Heart left ventricle (tissue), 16 donors: ENCODE data around the gene ALDOC. TPM values are rescaled to one million over a fixed set of nuclear protein-coding genes. Genes with fewer than 3 reads are reported as not detected.

ENCODE experiments used
- ATAC-seq, 4 donors: fragments of 200-7000 bp; cut with Tn5 transposase; one replicate each; pipeline ENCODE4 v1.9.1; 2020 to 2022; ENCODE audit warnings: moderate library complexity in 4 of 4, mild to moderate bottlenecking in 3 of 4, moderate number of reproducible peaks in 1 of 4
- DNase-seq, 5 donors: peaks; one replicate each; pipeline ENCODE4 v3.0.0-alpha.2; 2020
- H3K27ac ChIP-seq, 12 donors: fragments of 200-600 bp; sonication (generic) in 4 of 12; one replicate each; pipeline versions ENCODE4 v1.5.0 to v1.8.0; 2016 to 2022; ENCODE audit warnings: mild to moderate bottlenecking in 2 of 12
- H3K27me3 ChIP-seq, 9 donors: fragments of 200-600 bp; sonication (generic) in 2 of 9; one replicate each; pipeline versions ENCODE4 v1.5.1 to v1.8.0; 2016 to 2022; ENCODE audit warnings: mild to moderate bottlenecking in 3 of 9
- H3K36me3 ChIP-seq, 9 donors: fragments of 200-600 bp; sonication (generic) in 2 of 9; one replicate each; pipeline versions ENCODE4 v1.5.0 to v1.8.0; 2018 to 2022; ENCODE audit warnings: mild to moderate bottlenecking in 2 of 9
- H3K4me1 ChIP-seq, 12 donors: fragments of 200-600 bp; sonication (generic) in 4 of 12; one replicate each; pipeline versions ENCODE4 v1.5.0 to v1.8.0; 2016 to 2022; ENCODE audit warnings: mild to moderate bottlenecking in 3 of 12
- H3K4me3 ChIP-seq, 12 donors: fragments of 200-600 bp; sonication (generic) in 4 of 12; one replicate each; pipeline versions ENCODE4 v1.5.0 to v1.8.0; 2017 to 2022; ENCODE audit warnings: mild to moderate bottlenecking in 9 of 12, moderate library complexity in 4 of 12
- H3K9me3 ChIP-seq, 12 donors: fragments of 200-600 bp; sonication (generic) in 4 of 12; one replicate each; pipeline versions ENCODE4 v1.5.0 to v1.8.0; 2016 to 2022; ENCODE audit warnings: mild to moderate bottlenecking in 1 of 12
- POLR2A ChIP-seq, 2 donors: fragments of 450-650 bp; IDR thresholded peaks; one replicate each; pipeline ENCODE4 v1.6.1; 2017; ENCODE audit warnings: antibody characterized with exemption in 2 of 2, mild to moderate bottlenecking in 2 of 2, moderate library complexity in 2 of 2
- WGBS, 4 donors: extraction: QIAGEN DNeasy Blood & Tissue Kit in 2 of 4; methylation state at CpG; one replicate each; pipeline versions ENCODE4 v1.1.5 to v1.1.7; 2013 to 2018; 5-methylcytosine and 5-hydroxymethylcytosine counted together
- intact Hi-C, 10 donors: fragments of 100-400 bp; cut with DNase I; formaldehyde crosslinking; loops; one replicate each; pipeline versions ENCODE4 v1.11.1 to v1.14.2; 2022
- polyA plus RNA-seq, 2 donors: library from polyadenylated mRNA; stranded (reverse); fragments of 200-250 nt; gene quantifications; one replicate each; pipeline ENCODE4 v1.2.3, GENCODE V29; 2013
- total RNA-seq, 9 donors: library from RNA; depleted of rRNA in 2 of 9; stranded (reverse); fragments of >200 nt in 2 of 9; fragmentation: NEBNext Ultra II Directional in 3 of 9; extraction: Animal tissue kit (Norgen Biotek cat#: 25700) in 3 of 9; gene quantifications; one replicate each; pipeline versions ENCODE4 v1.1.0 to v1.2.4, GENCODE V29; 2016 to 2023
- TF ChIP-seq, protein P1 (sequence below), 12 donors: fragments of 200-600 bp; sonication (generic) in 4 of 12; IDR thresholded peaks; one replicate each; pipeline versions ENCODE4 v1.5.0 to v1.8.0; 2018 to 2022; ENCODE audit warnings: antibody characterized with exemption in 12 of 12, mild to moderate bottlenecking in 5 of 12
- donor health status: ischemic (EF 13 %, LVEDD 7.1; RV severe dilation, severe dysfunction).
- donor health status: healthy with polysubstance abuse.
- donor health status: DM: no; HTN: yes; CAD: no.
- donor health status: DM: no; HTN: no; CAD: no.
- donor health status: ischemic (EF 25% LVEDD 6.9; RV normal size, moderate dysfunction).
- donor health status: ischemic (EF 25% LVEDD 5.7; RV mildly dilated, moderate dysfunction).
- donor health status: healthy.
- donor health status: DM: yes; HTN: yes; CAD: no.
- donor health status: ischemic (EF 35%, LVEDD 5.7; RV mildly dilated, moderate dysfunction).
- donor health status: nonischemic (EF 11% LVEDD 7.7; RV severe dilation, severe dysfunction).
- donor health status: DM: yes; HTN: yes; CAD: no.
- donor health status: PGD.
- donor health status: ischemic (EF 29% LVEDD 5.4; RV normal size, mild dysfunction).
- donor health status: nonischemic (EF 23%, LVEDD 6.1; RV moderate dilation, normal function).

Gene ALDOC
- total and polyA plus RNA-seq, 11 donors: 154 to 677 (median 221) TPM

DNA sequence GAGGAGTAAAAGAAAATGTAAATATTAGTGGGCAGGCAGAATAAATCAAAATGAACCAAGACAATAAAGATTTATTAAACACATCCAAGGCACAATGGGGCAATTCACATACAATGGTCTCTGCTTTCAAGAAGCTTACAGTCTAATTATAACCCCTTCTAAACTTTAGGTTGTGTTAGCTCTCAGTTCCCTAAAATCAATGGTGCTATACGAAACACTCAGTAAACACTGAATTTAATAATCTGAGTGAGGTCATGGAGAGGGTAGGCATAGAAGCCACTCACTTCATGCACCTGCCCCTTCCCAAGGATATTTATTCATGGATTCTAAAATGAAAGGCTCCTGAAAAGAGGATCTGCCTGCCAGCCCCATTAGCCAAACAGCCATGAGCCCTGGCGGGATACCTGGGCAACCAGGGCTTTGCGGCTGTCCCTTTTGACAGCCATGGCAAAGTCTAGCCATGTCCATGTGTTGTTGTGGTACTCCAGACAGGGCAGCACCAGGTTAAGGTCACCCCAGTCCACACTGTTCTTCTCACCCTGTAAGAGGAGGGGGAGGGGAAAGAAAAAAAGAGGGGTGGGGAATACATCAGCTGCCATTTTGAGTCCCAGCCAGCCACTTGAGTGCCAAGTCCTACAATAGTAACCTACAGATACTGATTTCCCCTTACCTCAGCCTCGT lies 38.7 kb upstream of the ALDOC start:
- intact Hi-C loops: loop anchor here in 1 of 10 donors (10.0 kb wide), 1 partner anchor 71 kb away; no protein-coding TSS in a partner anchor
- TF ChIP-seq, protein P1, sequence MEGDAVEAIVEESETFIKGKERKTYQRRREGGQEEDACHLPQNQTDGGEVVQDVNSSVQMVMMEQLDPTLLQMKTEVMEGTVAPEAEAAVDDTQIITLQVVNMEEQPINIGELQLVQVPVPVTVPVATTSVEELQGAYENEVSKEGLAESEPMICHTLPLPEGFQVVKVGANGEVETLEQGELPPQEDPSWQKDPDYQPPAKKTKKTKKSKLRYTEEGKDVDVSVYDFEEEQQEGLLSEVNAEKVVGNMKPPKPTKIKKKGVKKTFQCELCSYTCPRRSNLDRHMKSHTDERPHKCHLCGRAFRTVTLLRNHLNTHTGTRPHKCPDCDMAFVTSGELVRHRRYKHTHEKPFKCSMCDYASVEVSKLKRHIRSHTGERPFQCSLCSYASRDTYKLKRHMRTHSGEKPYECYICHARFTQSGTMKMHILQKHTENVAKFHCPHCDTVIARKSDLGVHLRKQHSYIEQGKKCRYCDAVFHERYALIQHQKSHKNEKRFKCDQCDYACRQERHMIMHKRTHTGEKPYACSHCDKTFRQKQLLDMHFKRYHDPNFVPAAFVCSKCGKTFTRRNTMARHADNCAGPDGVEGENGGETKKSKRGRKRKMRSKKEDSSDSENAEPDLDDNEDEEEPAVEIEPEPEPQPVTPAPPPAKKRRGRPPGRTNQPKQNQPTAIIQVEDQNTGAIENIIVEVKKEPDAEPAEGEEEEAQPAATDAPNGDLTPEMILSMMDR (IDR thresholded peaks at IDR 0.05): no peak
- no peak for TF ChIP-seq POLR2A (IDR thresholded peaks at IDR 0.05)
- H3K36me3 ChIP-seq: peaks cover 0 to 100% (median 68%) of the 10 kb centered on the region in 9 donors

DNA sequence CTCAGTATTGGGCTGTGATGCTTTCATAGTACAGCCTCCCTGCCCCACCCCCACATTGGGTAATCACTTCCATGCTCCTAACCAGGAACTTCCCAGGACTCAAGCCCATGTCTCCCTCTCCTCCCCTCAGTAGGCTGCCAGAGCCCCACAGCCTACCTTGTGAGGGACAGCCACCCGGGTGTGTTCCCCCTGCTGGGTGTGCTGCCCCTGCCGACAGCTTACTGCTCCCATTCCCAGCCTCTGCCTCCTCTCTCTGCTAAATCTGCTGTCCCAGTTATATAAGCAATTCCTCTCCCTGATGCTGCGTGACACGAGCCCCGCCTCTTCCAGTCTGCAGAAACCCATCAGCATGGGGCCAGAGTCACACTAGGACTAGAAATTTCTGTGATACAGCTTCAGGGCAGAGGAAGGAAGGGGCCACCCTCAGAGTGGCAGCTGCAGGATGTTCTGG lies 37.3 kb upstream of the ALDOC start, which contains the start of gene RSKR:
RSKR (minus strand) TSS at position 255 of the 451 bp plus-strand sequence; CDS start at position 231, 24 bp downstream.
- 69 to 80% (median 76%) methylated on average over 5 of the region's 5 CpGs for whole genome bisulfite sequencing, 4 donors
- no peak for DNase-seq

More for the DNA sequence above, 38.7 kb upstream of the ALDOC start:
- H3K27ac ChIP-seq: no peak overlapping the region
- ATAC-seq (peak in 2 of 4 donors; percentile 8 to 28), DNase-seq (no peak)
- no peak overlapping the region for H3K4me3 ChIP-seq
- no peaks in the 10 kb centered on the region for H3K27me3 ChIP-seq
- H3K4me1 ChIP-seq: no peaks in the 10 kb centered on the region
- no peaks in the 10 kb centered on the region for H3K9me3 ChIP-seq
- WGBS, 4 donors: 78 to 86% (median 83%) methylated on average over 4 of the region's 4 CpGs

DNA sequence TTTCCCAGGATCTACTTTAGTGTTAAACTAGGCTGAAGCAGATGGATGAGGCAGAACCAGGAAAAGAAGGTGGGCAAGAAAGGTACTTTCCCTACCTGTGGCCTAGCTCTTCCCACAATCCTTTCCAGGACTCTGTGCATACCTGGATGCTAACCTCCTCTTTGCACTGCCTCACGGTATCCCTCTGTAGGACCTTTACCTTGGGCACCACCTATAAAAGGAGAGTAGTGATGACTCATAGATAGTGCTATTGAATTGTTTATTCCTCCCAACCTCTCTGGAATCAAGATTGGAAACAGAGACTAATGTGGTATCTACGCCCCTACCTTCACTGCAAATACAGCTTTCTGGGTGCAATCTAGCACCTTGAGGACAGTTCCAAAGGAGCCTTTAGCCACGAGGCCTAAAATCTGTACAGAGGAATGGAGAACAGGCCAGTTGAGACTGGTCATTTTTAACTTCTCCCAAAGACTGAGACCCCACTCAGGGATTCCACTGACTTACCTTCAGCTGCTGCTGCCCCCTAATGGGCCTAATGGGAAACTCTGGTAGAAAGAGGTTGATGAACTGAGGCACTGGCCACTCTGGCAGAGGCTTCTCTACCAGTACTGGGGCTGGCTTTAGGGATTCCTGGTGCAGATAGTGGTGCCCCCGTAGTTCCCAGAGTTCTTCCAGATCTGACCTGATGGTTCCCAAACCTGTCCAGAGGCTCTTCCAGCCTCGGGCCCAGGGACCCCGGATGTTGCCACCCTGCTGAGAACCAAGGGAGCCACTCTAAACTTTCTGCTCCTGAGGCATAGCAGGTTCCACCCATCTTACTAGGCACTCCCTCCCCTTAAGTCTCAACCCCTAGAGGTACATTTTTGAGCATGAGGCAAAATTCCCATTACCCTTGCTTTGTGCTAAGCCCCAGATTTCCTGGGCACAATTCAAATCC lies 36.5 kb upstream of the ALDOC start:
- Histone ChIP-seq H3K27me3 (no peaks in the 10 kb centered on the region), H3K4me3 (no peak overlapping the region), H3K27ac (no peak overlapping the region), H3K4me1 (no peaks in the 10 kb centered on the region), H3K9me3 (no peaks in the 10 kb centered on the region), H3K36me3 (peaks cover 0 to 95% (median 49%) of the 10 kb centered on the region in 9 donors)
- ATAC-seq: peak; percentile 12 to 60 (median 42)
- 68 to 83% (median 82%) methylated on average over 5 to 6 of the region's 6 CpGs for whole genome bisulfite sequencing, 4 donors
- no peak for TF ChIP-seq POLR2A (IDR thresholded peaks at IDR 0.05)
- TF ChIP-seq, protein P1 (IDR thresholded peaks at IDR 0.05): peak; percentile 52 to 79 (median 68)
- intact Hi-C loops: loop anchor here (1.0 to 10.0 kb wide), 9 partner anchors 61 to 121 kb away; partner anchors contain the start of gene UNC119 (in 2 of the 10)
- DNase-seq: no peak

More for the DNA sequence above, 37.3 kb upstream of the ALDOC start, which contains the start of gene RSKR:
- TF ChIP-seq, protein P1 (IDR thresholded peaks at IDR 0.05): no peak
- no peak for TF ChIP-seq POLR2A (IDR thresholded peaks at IDR 0.05)
- ATAC-seq: peak in 1 of 4 donors; percentile 7
- Histone ChIP-seq H3K36me3 (peaks cover 0 to 97% (median 57%) of the 10 kb centered on the region in 9 donors), H3K27me3 (no peaks in the 10 kb centered on the region), H3K4me3 (no peak within 1 kb of the TSS), H3K4me1 (no peaks in the 10 kb centered on the region), H3K9me3 (no peaks in the 10 kb centered on the region), H3K27ac (no peak within 1 kb of the TSS)
- intact Hi-C loops: loop anchor here (1.0 to 10.0 kb wide), 9 partner anchors 62 to 122 kb away; partner anchors contain the start of gene UNC119 (in 2 of the 10)
